ENCODE results near the gene SEPTIN8.

The SEPTIN8 gene

GRCh38 chr5:132764051-132764450 lies 13.0 kb downstream of the SEPTIN8 start:
- no peak for DNase-seq

- peak; percentile 48 for DNase-seq
These were observed 13.6 kb downstream of the SEPTIN8 start for GRCh38 chr5:132763181-132764036.

- DNase-seq, result peak; percentile 51
These were observed 14.6 kb downstream of the SEPTIN8 start for GRCh38 chr5:132762246-132763000.

GRCh38 chr5:132761321-132762240 lies 15.5 kb downstream of the SEPTIN8 start:
- peak; percentile 47 for DNase-seq

GRCh38 chr5:132760601-132761317 lies 16.3 kb downstream of the SEPTIN8 start:
- peak; percentile 47 for DNase-seq

GRCh38 chr5:132760049-132760420 lies 17.0 kb downstream of the SEPTIN8 start:
- DNase-seq, result peak; percentile 44

- peak; percentile 52 for DNase-seq
These were observed 17.7 kb downstream of the SEPTIN8 start for GRCh38 chr5:132759114-132760048.

GRCh38 chr5:132758451-132758850 lies 18.6 kb downstream of the SEPTIN8 start:
- DNase-seq, result peak; percentile 26

GRCh38 chr5:132756542-132756941 lies 20.5 kb downstream of the SEPTIN8 start:
- DNase-seq, result peak; percentile 38

- peak; percentile 45 for DNase-seq
These were observed 22.1 kb downstream of the SEPTIN8 start for GRCh38 chr5:132754947-132755346.

- peak; percentile 38 for DNase-seq
These were observed 22.9 kb downstream of the SEPTIN8 start for GRCh38 chr5:132754111-132754510.

GRCh38 chr5:132753135-132753987 lies 23.7 kb downstream of the SEPTIN8 start:
- DNase-seq, result peak; percentile 56

GRCh38 chr5:132752581-132753125 lies 24.4 kb downstream of the SEPTIN8 start:
- peak; percentile 44 for DNase-seq

GRCh38 chr5:132751971-132752580 lies 25.0 kb downstream of the SEPTIN8 start:
- DNase-seq, result peak; percentile 56

GRCh38 chr5:132751444-132751843 lies 25.6 kb downstream of the SEPTIN8 start:
- DNase-seq, result no peak

- peak; percentile 53 for DNase-seq
These were observed 26.4 kb downstream of the SEPTIN8 start for GRCh38 chr5:132750471-132751230.

- peak; percentile 53 for DNase-seq
These were observed 27.5 kb downstream of the SEPTIN8 start for GRCh38 chr5:132749506-132749905.

- peak; percentile 54 for DNase-seq
These were observed 28.5 kb downstream of the SEPTIN8 start for GRCh38 chr5:132748522-132749000.

Data from activated CD8-positive, alpha-beta memory T cell treated with anti-CD3 and anti-CD28 coated beads for 24 hours (primary cell).